ENCODE measurements around the gene FLNA.

FLNA gene

DNA sequence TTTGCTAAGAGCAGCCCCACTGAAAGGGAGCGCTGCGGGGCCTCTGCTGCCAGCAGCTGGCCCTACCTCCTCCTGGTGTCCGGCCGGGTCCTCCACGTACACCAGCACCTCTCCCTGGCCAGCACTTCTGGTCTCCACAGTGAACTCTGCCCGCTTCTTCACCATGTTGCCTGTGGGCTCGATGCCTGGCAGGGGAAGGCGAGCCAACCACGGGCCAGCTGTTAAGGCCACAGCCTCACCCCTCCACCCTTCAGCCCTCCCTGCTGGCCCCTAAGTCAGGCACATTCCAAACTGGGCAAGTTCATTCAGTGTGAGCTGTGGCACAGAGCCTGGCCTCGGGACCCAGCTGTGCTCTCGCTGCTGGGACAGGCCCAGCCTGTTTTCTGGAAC, 7.8 kb downstream of the FLNA start:
- Histone ChIP-seq H3K4me1 (ENCODE audit: control insufficient read depth, insufficient read depth, low read length, unreplicated experiment) (peaks cover 20% of the 10 kb centered on the region), H3K79me2 (ENCODE audit: control insufficient read depth, insufficient read depth, low read length, unreplicated experiment) (peaks cover 81% of the 10 kb centered on the region), H2AFZ (ENCODE audit: low read length, unreplicated experiment) (no peak overlapping the region), H3K4me3 (ENCODE audit: low read depth, low read length) (no peak overlapping the region), H3K27ac (ENCODE audit: low read depth, low read length) (peak overlapping the region; percentile 100), H3K36me3 (ENCODE audit: insufficient read depth, low read length) (peaks cover 14% of the 10 kb centered on the region; the same call in 1 of the 2 replicates), H3K27me3 (ENCODE audit: insufficient read depth, low read length) (no peaks in the 10 kb centered on the region)

DNA sequence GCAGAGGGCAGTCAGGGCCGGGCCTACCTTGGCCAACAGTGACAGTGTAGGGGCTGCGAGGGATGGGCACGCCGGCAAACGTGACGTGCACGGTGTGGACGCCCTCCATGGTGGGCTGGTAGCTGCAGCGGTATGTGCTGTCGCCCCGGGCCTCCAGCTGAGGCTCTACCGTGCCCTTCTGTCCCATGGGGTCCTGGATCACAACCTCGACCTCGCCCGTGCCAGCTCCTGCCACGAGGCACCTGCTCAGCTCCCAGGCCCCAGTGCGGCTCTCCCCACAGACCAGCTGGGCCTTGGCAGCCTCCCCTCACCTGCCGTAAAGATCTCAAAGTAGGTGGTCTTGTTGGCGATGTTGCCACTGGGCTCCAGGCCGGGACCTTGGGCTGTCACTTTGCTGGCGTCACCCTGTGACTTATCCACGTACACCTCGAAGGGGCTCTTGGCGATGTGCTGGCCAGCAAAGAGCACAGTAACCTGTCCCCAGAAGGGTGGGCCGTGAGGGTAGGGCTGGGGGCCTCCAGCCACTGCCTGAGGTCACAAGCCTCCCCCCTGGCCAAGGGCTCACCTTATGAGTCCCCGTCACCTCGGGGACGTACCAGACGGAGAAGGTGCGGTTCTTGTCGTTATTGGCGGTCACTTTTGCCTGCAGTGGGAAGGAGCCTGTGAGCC, 8.3 kb downstream of the FLNA start:
- Histone ChIP-seq H3K4me3 (ENCODE audit: low read depth, low read length) (no peak overlapping the region), H2AFZ (ENCODE audit: low read length, unreplicated experiment) (no peak overlapping the region), H3K36me3 (ENCODE audit: insufficient read depth, low read length) (peaks cover 14% of the 10 kb centered on the region; the same call in 1 of the 2 replicates), H3K27me3 (ENCODE audit: insufficient read depth, low read length) (no peaks in the 10 kb centered on the region), H3K27ac (ENCODE audit: low read depth, low read length) (peak overlapping the region; percentile 100; the same call in 1 of the 2 replicates), H3K79me2 (ENCODE audit: control insufficient read depth, insufficient read depth, low read length, unreplicated experiment) (peaks cover 85% of the 10 kb centered on the region), H3K4me1 (ENCODE audit: control insufficient read depth, insufficient read depth, low read length, unreplicated experiment) (peaks cover 20% of the 10 kb centered on the region)

DNA sequence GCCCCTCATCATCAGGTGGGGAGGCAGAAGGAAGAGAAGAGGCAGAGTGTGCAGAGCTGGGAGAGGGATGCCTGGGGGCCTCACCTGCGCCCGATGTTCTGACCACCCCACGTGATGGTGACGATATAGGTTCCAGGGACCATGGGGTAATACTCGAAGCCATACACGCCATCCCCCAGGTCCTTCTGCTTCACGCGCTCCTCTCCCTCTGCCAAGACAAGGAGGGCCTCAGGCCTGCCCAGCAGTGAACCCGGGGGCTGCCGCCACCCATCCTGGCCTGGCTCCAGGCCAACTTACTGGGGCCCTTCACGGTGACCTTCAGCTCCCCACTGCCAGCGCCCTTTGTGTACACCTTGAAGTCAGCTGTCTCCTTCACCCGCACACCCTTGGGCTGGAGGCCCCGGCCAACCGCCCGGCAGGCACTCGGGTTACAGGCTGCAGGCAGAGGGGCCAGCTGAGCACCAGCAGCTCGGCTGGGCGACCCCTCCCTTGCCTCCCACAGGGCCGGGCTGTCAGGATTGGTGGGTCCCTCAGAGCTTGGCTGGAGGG, 9.3 kb downstream of the FLNA start:
- H3K4me3 ChIP-seq (ENCODE audit: low read depth, low read length): no peak overlapping the region
- H3K27ac ChIP-seq (ENCODE audit: low read depth, low read length): no peak overlapping the region; the same call in 1 of the 2 replicates
- H2AFZ ChIP-seq (ENCODE audit: low read length, unreplicated experiment): no peak overlapping the region
- H3K27me3 ChIP-seq (ENCODE audit: insufficient read depth, low read length): no peaks in the 10 kb centered on the region
- H3K79me2 ChIP-seq (ENCODE audit: control insufficient read depth, insufficient read depth, low read length, unreplicated experiment): peaks cover 81% of the 10 kb centered on the region
- H3K36me3 ChIP-seq (ENCODE audit: insufficient read depth, low read length): peaks cover 12% of the 10 kb centered on the region; the same call in 1 of the 2 replicates
- H3K4me1 ChIP-seq (ENCODE audit: control insufficient read depth, insufficient read depth, low read length, unreplicated experiment): peaks cover 20% of the 10 kb centered on the region

DNA sequence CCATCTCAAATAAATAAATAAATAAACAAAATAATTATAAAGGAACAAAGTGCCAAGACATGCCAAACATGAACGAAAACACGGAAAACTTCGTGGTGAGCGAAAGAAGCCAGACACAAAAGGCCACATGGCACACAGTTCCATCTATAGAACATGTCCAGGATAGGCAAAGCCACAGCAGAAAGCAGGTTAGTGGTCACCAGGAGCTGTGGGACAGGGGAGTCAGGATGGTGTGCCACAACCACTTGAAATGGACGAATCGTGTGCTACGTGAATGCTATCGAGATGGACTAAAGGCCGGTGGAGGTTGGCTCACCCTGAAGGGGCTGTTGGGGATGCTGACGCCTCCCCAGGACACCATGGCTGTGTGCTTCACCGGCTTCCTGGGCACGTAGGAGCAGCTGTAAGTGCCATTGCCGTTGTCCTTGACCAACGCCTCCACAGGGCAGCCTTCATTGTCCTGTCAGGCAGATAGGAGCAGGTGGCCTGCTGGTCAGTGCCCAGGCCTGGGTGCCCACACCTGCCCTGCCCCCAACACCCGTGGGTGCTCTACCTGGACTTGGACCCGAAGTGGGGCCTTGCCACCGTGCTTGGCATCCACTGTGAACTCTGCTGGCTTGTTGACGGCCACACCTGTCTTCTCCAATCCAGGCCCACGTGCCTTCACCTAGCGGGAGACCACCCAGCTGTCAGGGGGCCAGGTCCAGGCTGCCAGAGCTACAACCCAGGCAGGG, 10.6 kb downstream of the FLNA start:
- no peak overlapping the region for H2AFZ ChIP-seq (ENCODE audit: low read length, unreplicated experiment)
- no peaks in the 10 kb centered on the region for H3K27me3 ChIP-seq (ENCODE audit: insufficient read depth, low read length)
- H3K36me3 ChIP-seq (ENCODE audit: insufficient read depth, low read length): peaks cover 11% of the 10 kb centered on the region; the same call in 1 of the 2 replicates
- H3K4me3 ChIP-seq (ENCODE audit: low read depth, low read length): no peak overlapping the region
- H3K4me1 ChIP-seq (ENCODE audit: control insufficient read depth, insufficient read depth, low read length, unreplicated experiment): peaks cover 20% of the 10 kb centered on the region
- no peak overlapping the region for H3K27ac ChIP-seq (ENCODE audit: low read depth, low read length)
- H3K79me2 ChIP-seq (ENCODE audit: control insufficient read depth, insufficient read depth, low read length, unreplicated experiment): peaks cover 83% of the 10 kb centered on the region

DNA sequence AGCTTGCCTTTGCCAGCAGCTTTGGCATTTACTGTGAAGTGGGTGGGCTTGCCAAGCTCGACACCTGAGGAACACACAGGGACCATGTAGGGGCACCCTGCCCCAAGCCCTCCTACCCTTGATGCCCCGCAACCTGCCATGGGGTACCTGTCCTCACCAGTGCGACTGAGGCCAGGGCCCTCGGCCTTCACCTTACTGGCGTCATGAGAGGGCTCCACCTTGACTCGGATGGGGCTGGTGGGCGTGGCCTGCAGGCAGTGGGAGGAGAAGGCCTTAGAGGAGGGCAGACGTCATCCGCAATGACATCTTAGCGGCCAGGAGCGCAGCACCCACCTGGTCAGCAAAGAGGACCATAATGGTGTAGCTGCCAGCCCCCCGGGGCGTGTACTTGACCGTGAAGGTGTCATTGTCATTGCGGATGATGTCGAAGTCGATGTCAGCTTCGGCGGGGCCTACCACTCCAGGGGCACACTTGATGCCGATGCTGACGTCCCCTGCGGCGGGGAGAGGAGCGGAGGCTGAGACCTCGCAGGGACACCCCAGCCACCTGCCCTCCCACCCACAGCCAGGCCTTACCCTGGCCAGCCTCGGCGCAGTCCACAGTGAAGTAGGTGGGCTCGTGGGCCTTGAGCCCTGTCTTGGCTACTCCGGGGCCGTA, 12.2 kb downstream of the FLNA start:
- no peak overlapping the region for H2AFZ ChIP-seq (ENCODE audit: low read length, unreplicated experiment)
- H3K27ac ChIP-seq (ENCODE audit: low read depth, low read length): no peak overlapping the region; the same call in 1 of the 2 replicates
- H3K79me2 ChIP-seq (ENCODE audit: control insufficient read depth, insufficient read depth, low read length, unreplicated experiment): peaks cover 81% of the 10 kb centered on the region
- peaks cover 13% of the 10 kb centered on the region; the same call in 1 of the 2 replicates for H3K36me3 ChIP-seq (ENCODE audit: insufficient read depth, low read length)
- H3K27me3 ChIP-seq (ENCODE audit: insufficient read depth, low read length): no peaks in the 10 kb centered on the region
- H3K4me3 ChIP-seq (ENCODE audit: low read depth, low read length): no peak overlapping the region
- H3K4me1 ChIP-seq (ENCODE audit: control insufficient read depth, insufficient read depth, low read length, unreplicated experiment): peaks cover 8% of the 10 kb centered on the region

DNA sequence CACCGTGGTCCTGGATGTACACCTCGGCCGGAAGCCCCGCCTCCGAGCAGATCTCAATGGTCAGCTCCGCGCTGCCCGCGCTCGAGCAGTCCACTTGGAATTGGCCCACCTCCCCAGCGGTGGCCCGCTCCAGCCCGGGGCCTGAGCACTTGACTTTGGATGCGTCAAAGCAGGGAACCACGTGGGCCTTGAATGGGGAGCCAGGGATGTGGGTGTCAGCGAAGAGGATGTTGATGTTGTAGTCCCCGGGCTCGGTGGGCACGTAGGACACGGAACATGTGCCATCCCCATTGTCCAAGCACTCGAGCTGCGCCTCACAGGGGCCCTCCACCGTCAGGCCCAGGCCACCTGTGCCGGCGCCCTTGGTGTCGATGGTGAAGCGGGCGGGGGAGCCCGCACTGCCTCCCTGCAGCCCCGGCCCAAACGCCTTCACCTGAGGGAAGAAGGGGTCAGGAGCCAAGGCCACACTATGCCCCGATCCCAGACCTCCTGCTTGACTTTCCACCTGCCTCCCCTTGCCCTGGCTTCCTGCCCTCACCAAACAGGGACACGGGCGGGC, 14.2 kb downstream of the FLNA start:
- Histone ChIP-seq H3K4me1 (ENCODE audit: control insufficient read depth, insufficient read depth, low read length, unreplicated experiment) (peaks cover 3% of the 10 kb centered on the region), H3K79me2 (ENCODE audit: control insufficient read depth, insufficient read depth, low read length, unreplicated experiment) (peaks cover 66% of the 10 kb centered on the region), H3K4me3 (ENCODE audit: low read depth, low read length) (no peak overlapping the region), H2AFZ (ENCODE audit: low read length, unreplicated experiment) (no peak overlapping the region), H3K27me3 (ENCODE audit: insufficient read depth, low read length) (no peaks in the 10 kb centered on the region), H3K36me3 (ENCODE audit: insufficient read depth, low read length) (0 out of 2 replicates have a peak, but pooled peaks cover 6% of the 10 kb centered on the region), H3K27ac (ENCODE audit: low read depth, low read length) (no peak overlapping the region)

DNA sequence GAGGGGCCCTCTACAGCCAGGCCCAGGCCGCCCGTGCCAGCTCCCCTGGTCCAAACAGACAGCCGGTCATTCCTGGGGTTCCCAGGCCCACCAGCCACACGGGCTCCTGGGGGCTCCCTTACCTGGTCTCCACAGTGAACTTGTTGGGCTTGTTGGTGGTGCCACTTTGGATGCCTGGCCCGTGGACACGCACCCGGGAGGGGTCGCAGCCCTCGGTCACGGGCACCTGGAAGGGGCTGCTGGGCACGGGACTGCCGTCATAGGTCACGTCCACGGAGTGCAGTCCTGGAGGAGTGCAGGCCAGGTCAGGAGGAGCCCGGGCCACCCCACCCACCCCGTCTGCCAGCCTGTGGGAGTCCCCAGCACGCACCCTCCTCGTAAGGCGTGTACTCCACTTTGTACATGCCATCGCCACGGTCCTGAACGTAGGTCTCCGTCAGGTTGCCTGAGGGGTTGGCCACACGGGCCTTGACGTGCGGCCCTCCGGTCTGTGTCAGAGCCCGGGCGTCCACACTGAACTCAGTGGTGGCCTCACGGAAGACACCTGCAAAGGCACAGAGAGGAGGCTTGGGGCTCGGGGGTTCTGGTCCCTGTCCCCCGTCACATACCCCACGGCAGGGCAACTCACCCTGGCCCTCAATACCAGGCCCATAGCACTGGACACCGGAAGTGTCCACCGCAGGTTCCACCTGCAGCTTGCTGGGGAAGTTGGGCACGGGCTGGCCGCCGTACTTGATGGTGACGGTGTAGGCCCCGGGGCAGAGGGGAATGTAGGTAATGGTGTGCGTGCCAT, 14.9 kb downstream of the FLNA start:
- Histone ChIP-seq H3K27me3 (ENCODE audit: insufficient read depth, low read length) (no peaks in the 10 kb centered on the region), H3K4me3 (ENCODE audit: low read depth, low read length) (no peak overlapping the region), H3K36me3 (ENCODE audit: insufficient read depth, low read length) (0 out of 2 replicates have a peak, but pooled peaks cover 6% of the 10 kb centered on the region), H3K27ac (ENCODE audit: low read depth, low read length) (no peak overlapping the region), H2AFZ (ENCODE audit: low read length, unreplicated experiment) (no peak overlapping the region), H3K4me1 (ENCODE audit: control insufficient read depth, insufficient read depth, low read length, unreplicated experiment) (peaks cover 3% of the 10 kb centered on the region), H3K79me2 (ENCODE audit: control insufficient read depth, insufficient read depth, low read length, unreplicated experiment) (peaks cover 59% of the 10 kb centered on the region)

DNA sequence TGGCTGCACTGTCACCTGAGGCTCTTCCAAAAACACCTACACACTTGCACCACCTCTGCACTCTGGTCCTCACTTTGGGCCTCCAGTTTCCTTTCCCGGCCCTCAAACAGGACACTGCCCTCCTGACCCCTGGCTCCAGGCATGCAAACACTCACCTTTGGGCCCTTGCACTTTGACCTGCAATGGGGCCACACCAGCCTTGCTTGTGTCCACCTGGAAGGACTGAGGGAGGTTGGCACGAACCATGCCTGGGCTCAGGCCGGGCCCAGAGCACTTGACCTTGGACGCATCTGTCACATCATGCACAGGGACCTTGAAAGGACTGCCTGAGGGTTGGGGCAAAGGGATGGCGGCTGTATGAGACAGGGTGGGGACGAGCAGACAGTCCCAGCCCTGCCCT, 15.6 kb downstream of the FLNA start:
- Histone ChIP-seq H3K27ac (ENCODE audit: low read depth, low read length) (no peak overlapping the region), H3K36me3 (ENCODE audit: insufficient read depth, low read length) (0 out of 2 replicates have a peak, but pooled peaks cover 6% of the 10 kb centered on the region)

DNA sequence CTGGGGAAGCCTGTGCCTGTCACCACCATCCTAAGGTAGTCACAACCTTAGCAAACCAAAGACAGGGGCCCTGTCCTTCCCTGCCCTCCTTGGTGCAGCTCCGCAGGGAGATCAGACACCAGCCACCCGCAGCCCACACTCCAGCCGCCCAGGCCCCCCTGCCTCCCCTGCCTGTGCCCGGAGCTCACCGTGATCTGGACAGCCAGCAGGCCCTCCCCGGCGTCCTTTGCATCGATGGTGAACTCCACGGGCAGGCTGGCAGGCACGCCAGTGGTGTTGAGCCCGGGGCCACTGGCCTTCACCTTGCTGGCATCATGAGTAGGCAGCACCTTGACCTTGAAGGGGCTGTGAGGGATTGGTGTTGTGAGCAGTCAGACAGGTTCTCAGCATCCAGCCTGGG, 16.4 kb downstream of the FLNA start:
- H3K4me1 ChIP-seq (ENCODE audit: control insufficient read depth, insufficient read depth, low read length, unreplicated experiment): no peaks in the 10 kb centered on the region
- peaks cover 53% of the 10 kb centered on the region for H3K79me2 ChIP-seq (ENCODE audit: control insufficient read depth, insufficient read depth, low read length, unreplicated experiment)
- no peaks in the 10 kb centered on the region for H3K27me3 ChIP-seq (ENCODE audit: insufficient read depth, low read length)
- 0 out of 2 replicates have a peak, but pooled peaks cover 6% of the 10 kb centered on the region for H3K36me3 ChIP-seq (ENCODE audit: insufficient read depth, low read length)
- no peak overlapping the region for H3K27ac ChIP-seq (ENCODE audit: low read depth, low read length)
- no peak overlapping the region for H3K4me3 ChIP-seq (ENCODE audit: low read depth, low read length)
- H2AFZ ChIP-seq (ENCODE audit: low read length, unreplicated experiment): no peak overlapping the region

More for the DNA sequence above, 15.6 kb downstream of the FLNA start:
- Histone ChIP-seq H3K79me2 (ENCODE audit: control insufficient read depth, insufficient read depth, low read length, unreplicated experiment) (peaks cover 54% of the 10 kb centered on the region), H3K4me3 (ENCODE audit: low read depth, low read length) (no peak overlapping the region), H3K27me3 (ENCODE audit: insufficient read depth, low read length) (no peaks in the 10 kb centered on the region), H2AFZ (ENCODE audit: low read length, unreplicated experiment) (no peak overlapping the region), H3K4me1 (ENCODE audit: control insufficient read depth, insufficient read depth, low read length, unreplicated experiment) (no peaks in the 10 kb centered on the region)
